ENCODE results near the gene TOP1. TPM values are rescaled to one million over a fixed set of nuclear protein-coding genes. Genes with fewer than 3 reads are reported as not detected.

Gene TOP1
- total and polyA plus RNA-seq, 9 of the 15 experiments (the other 6 are each of a cell fraction or from before 2014, with no cell fraction given), result 26.4 to 127 (median 39.6) TPM

DNA sequence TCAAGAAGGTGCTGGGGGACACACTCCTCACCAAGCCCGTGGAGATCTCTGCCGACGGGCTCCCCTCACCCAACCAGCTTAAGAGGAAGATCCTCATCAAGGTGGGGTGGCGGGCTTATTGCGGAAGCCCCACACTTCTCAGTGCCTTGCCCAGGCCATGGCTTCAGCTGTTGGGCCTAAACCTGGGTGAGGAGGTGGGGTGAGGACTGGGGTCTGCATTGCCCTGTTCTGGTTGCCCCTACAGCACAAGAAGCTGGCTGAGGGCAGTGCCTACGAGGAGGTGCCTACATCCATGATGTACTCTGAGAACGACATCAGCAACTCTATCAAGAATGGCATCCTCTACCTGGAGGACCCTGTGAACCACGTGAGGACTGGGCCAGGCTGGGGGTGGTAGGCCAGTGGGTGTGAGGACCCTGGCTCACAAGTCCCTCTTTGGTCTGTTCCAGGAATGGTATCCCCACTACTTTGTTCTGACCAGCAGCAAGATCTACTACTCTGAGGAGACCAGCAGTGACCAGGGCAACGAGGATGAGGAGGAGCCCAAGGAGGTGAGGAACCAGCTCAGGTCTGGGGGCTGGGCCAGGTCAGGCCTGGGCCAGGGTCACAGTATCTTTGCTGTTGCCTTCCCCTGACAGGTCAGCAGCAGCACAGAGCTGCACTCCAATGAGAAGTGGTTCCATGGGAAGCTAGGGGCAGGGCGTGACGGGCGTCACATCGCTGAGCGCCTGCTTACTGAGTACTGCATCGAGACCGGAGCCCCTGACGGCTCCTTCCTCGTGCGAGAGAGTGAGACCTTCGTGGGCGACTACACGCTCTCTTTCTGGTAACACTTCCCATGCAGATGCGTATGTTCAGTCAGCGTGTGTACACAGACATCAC is 136.6 kb downstream of the TOP1 start:
- peaks cover 81% of the 10 kb centered on the region; the same call in 2 of the 3 replicates for H3K36me3 ChIP-seq (ENCODE audit: control insufficient read depth, insufficient read depth, low read length)
- CTCF ChIA-PET (ENCODE audit: low intra/inter-chr PET ratio), result interaction anchor here (0.5 kb wide), 1 partner anchor 122 kb away, joined by 3 read pairs; no protein-coding TSS in a partner anchor
- no peak overlapping the region; a peak in 1 of 4 replicates for H3K9ac ChIP-seq (ENCODE audit: insufficient read depth in 1 of 2, low read depth in 2 of 2, low read length in 2 of 2)
- ATAC-seq (no peak), DNase-seq (ENCODE audit: extremely low read depth in 1 of 4, low spot score in 3 of 4) (no peak), FAIRE-seq (no peak)
- BruUV-seq (replicated peaks), result TSS peak; percentile 38
- intact Hi-C loops (cut with micrococcal nuclease) (no loop called here), in situ Hi-C loops (cut with MboI) (no loop called here)
- no peaks in the 10 kb centered on the region; the same call in none of the 2 replicates for H4K20me1 ChIP-seq (replicated peaks; ENCODE audit: control insufficient read depth, insufficient read depth, low read length)
- H3K4me2 ChIP-seq (ENCODE audit: insufficient read depth, low read length), result no peak overlapping the region
- H2AFZ ChIP-seq (ENCODE audit: low read depth, low read length), result no peak overlapping the region
- H3K27ac ChIP-seq (ENCODE audit: extremely low read depth, low read depth, low read length), result no peak overlapping the region
- peaks cover 2% of the 10 kb centered on the region for H3K9me1 ChIP-seq (ENCODE audit: control insufficient read depth, insufficient read depth, low read length)
- no peaks in the 10 kb centered on the region for H3K9me3 ChIP-seq (replicated peaks; ENCODE audit: control insufficient read depth, insufficient read depth, low read depth, low read length)
- WGBS (ENCODE audit: insufficient coverage, low coverage, missing lambda C conversion rate), result 91% methylated on average over 18 of the region's 24 CpGs
- POLR2A ChIA-PET, result interaction anchor here (0.7 kb wide), 1 partner anchor 125 kb away, joined by 4 read pairs; no protein-coding TSS in a partner anchor
- H3K4me3 ChIP-seq, result no peak overlapping the region
- H3K27me3 ChIP-seq (ENCODE audit: control insufficient read depth in 2 of 2, insufficient read depth in 2 of 2, low read length in 2 of 2), result no peaks in the 10 kb centered on the region
- no peaks in the 10 kb centered on the region for H3K4me1 ChIP-seq (replicated peaks in 1 of 2; ENCODE audit: control insufficient read depth in 2 of 2, insufficient read depth in 2 of 2, low read length in 2 of 2)
- no peaks in the 10 kb centered on the region for H3K79me2 ChIP-seq (ENCODE audit: control insufficient read depth, insufficient read depth, low read length)
- no peak for TF ChIP-seq L3MBTL2 (IDR thresholded peaks at IDR 0.05)
- TF ChIP-seq TBP (optimal IDR thresholded peaks at IDR 0.05; ENCODE audit: low read depth, low read length), result no peak
- no peak for TF ChIP-seq ARHGAP35 (IDR thresholded peaks at IDR 0.05; ENCODE audit: partially characterized antibody)
- no peak for TF ChIP-seq THRAP3 (IDR thresholded peaks at IDR 0.05; ENCODE audit: borderline replicate concordance)
- TF ChIP-seq CBFA2T2 (conservative IDR thresholded peaks at IDR 0.05), result no peak
- TF ChIP-seq, protein P1, sequence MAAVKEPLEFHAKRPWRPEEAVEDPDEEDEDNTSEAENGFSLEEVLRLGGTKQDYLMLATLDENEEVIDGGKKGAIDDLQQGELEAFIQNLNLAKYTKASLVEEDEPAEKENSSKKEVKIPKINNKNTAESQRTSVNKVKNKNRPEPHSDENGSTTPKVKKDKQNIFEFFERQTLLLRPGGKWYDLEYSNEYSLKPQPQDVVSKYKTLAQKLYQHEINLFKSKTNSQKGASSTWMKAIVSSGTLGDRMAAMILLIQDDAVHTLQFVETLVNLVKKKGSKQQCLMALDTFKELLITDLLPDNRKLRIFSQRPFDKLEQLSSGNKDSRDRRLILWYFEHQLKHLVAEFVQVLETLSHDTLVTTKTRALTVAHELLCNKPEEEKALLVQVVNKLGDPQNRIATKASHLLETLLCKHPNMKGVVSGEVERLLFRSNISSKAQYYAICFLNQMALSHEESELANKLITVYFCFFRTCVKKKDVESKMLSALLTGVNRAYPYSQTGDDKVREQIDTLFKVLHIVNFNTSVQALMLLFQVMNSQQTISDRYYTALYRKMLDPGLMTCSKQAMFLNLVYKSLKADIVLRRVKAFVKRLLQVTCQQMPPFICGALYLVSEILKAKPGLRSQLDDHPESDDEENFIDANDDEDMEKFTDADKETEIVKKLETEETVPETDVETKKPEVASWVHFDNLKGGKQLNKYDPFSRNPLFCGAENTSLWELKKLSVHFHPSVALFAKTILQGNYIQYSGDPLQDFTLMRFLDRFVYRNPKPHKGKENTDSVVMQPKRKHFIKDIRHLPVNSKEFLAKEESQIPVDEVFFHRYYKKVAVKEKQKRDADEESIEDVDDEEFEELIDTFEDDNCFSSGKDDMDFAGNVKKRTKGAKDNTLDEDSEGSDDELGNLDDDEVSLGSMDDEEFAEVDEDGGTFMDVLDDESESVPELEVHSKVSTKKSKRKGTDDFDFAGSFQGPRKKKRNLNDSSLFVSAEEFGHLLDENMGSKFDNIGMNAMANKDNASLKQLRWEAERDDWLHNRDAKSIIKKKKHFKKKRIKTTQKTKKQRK (IDR thresholded peaks at IDR 0.05; ENCODE audit: borderline replicate concordance, low read depth, low read length), result no peak
- no peak for TF ChIP-seq SMAD4 (CRISPR knock-in tag; conservative IDR thresholded peaks at IDR 0.05)
- no peak for TF ChIP-seq ZKSCAN3 (CRISPR knock-in tag; IDR thresholded peaks at IDR 0.05)
- TF ChIP-seq, protein P2, sequence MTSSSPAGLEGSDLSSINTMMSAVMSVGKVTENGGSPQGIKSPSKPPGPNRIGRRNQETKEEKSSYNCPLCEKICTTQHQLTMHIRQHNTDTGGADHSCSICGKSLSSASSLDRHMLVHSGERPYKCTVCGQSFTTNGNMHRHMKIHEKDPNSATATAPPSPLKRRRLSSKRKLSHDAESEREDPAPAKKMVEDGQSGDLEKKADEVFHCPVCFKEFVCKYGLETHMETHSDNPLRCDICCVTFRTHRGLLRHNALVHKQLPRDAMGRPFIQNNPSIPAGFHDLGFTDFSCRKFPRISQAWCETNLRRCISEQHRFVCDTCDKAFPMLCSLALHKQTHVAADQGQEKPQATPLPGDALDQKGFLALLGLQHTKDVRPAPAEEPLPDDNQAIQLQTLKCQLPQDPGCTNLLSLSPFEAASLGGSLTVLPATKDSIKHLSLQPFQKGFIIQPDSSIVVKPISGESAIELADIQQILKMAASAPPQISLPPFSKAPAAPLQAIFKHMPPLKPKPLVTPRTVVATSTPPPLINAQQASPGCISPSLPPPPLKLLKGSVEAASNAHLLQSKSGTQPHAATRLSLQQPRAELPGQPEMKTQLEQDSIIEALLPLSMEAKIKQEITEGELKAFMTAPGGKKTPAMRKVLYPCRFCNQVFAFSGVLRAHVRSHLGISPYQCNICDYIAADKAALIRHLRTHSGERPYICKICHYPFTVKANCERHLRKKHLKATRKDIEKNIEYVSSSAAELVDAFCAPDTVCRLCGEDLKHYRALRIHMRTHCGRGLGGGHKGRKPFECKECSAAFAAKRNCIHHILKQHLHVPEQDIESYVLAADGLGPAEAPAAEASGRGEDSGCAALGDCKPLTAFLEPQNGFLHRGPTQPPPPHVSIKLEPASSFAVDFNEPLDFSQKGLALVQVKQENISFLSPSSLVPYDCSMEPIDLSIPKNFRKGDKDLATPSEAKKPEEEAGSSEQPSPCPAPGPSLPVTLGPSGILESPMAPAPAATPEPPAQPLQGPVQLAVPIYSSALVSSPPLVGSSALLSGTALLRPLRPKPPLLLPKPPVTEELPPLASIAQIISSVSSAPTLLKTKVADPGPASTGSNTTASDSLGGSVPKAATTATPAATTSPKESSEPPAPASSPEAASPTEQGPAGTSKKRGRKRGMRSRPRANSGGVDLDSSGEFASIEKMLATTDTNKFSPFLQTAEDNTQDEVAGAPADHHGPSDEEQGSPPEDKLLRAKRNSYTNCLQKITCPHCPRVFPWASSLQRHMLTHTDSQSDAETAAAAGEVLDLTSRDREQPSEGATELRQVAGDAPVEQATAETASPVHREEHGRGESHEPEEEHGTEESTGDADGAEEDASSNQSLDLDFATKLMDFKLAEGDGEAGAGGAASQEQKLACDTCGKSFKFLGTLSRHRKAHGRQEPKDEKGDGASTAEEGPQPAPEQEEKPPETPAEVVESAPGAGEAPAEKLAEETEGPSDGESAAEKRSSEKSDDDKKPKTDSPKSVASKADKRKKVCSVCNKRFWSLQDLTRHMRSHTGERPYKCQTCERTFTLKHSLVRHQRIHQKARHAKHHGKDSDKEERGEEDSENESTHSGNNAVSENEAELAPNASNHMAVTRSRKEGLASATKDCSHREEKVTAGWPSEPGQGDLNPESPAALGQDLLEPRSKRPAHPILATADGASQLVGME (CRISPR knock-in tag; IDR thresholded peaks at IDR 0.05), result no peak
- TF ChIP-seq STAT5A (IDR thresholded peaks at IDR 0.05; ENCODE audit: borderline replicate concordance, low read length), result no peak
